ENCODE data around the gene TANGO2. TPM values are rescaled to one million over a fixed set of nuclear protein-coding genes. Genes with fewer than 3 reads are reported as not detected.
A peak's percentile ranks its signal among the peaks of the same experiment; 100 is the strongest.

The TANGO2 gene
- total RNA-seq, 1 donor from 2014 or later = 62.3 TPM

GRCh38 chr22:20008221-20008995 lies 12.5 kb upstream of the TANGO2 start:
- intact Hi-C loops (cut with DNase I) = no loop called here
- ATAC-seq (ENCODE audit: poor library complexity) = no peak
- DNase-seq = peak; percentile 22

- no peak for ATAC-seq (ENCODE audit: poor library complexity)
- peak; percentile 29 for DNase-seq
- intact Hi-C loops (cut with DNase I) = no loop called here
Measured at GRCh38 chr22:20009018-20009491, 11.9 kb upstream of the TANGO2 start.

GRCh38 chr22:20009582-20010306 lies 11.2 kb upstream of the TANGO2 start:
- no peak for ATAC-seq (ENCODE audit: poor library complexity)
- peak; percentile 23 for DNase-seq

GRCh38 chr22:20010307-20011122 lies 10.4 kb upstream of the TANGO2 start:
- ATAC-seq (ENCODE audit: poor library complexity) (peak; percentile 14), DNase-seq (peak; percentile 29)
- intact Hi-C loops (cut with DNase I) = no loop called here

More at GRCh38 chr22:20009582-20010306, 11.2 kb upstream of the TANGO2 start:
- intact Hi-C loops (cut with DNase I) = no loop called here

- intact Hi-C loops (cut with DNase I) = no loop called here
- peak; percentile 21 for DNase-seq
- no peak for ATAC-seq (ENCODE audit: poor library complexity)
Measured at GRCh38 chr22:20011123-20011992, 9.6 kb upstream of the TANGO2 start.

- intact Hi-C loops (cut with DNase I) = no loop called here
- DNase-seq (peak; percentile 9), ATAC-seq (ENCODE audit: poor library complexity) (no peak)
Measured at GRCh38 chr22:20011993-20012740, 8.7 kb upstream of the TANGO2 start.

- DNase-seq = peak; percentile 27
- ATAC-seq (ENCODE audit: poor library complexity) = no peak
Measured at GRCh38 chr22:20012741-20013331, 8.1 kb upstream of the TANGO2 start.

GRCh38 chr22:20013382-20013871 lies 7.5 kb upstream of the TANGO2 start:
- DNase-seq (peak; percentile 81), ATAC-seq (ENCODE audit: poor library complexity) (peak; percentile 63)
- intact Hi-C loops (cut with DNase I) = no loop called here

More at GRCh38 chr22:20012741-20013331, 8.1 kb upstream of the TANGO2 start:
- intact Hi-C loops (cut with DNase I) = no loop called here

- DNase-seq = peak; percentile 30
- ATAC-seq (ENCODE audit: poor library complexity) = no peak
- intact Hi-C loops (cut with DNase I) = loop anchor here (2.0 kb wide), 1 partner anchor 44 kb away; no protein-coding TSS in a partner anchor
Measured at GRCh38 chr22:20014526-20015186, 6.3 kb upstream of the TANGO2 start.

- DNase-seq (peak; percentile 21), ATAC-seq (ENCODE audit: poor library complexity) (no peak)
- intact Hi-C loops (cut with DNase I) = loop anchor here (2.0 kb wide), 1 partner anchor 44 kb away; no protein-coding TSS in a partner anchor
Measured at GRCh38 chr22:20015187-20015625, 5.7 kb upstream of the TANGO2 start.

GRCh38 chr22:20015971-20016733 lies 4.8 kb upstream of the TANGO2 start:
- intact Hi-C loops (cut with DNase I) = loop anchor here (2.0 kb wide), 1 partner anchor 45 kb away; no protein-coding TSS in a partner anchor
- ATAC-seq (ENCODE audit: poor library complexity) = no peak
- DNase-seq = peak; percentile 49

- peak; percentile 74 for ATAC-seq (ENCODE audit: poor library complexity)
- intact Hi-C loops (cut with DNase I) = no loop called here
- peak; percentile 95 for DNase-seq
Measured at GRCh38 chr22:20016734-20017621, 3.9 kb upstream of the TANGO2 start, which contains the start of gene ARVCF. ARVCF (minus strand) TSS chr22:20016823; CDS start chr22:19990794, 26,029 bp downstream.

GRCh38 chr22:20017622-20017958 lies 3.3 kb upstream of the TANGO2 start:
- intact Hi-C loops (cut with DNase I) = no loop called here
- ATAC-seq (ENCODE audit: poor library complexity) (no peak), DNase-seq (no peak)

GRCh38 chr22:20018001-20018400 lies 2.9 kb upstream of the TANGO2 start:
- no peak for ATAC-seq (ENCODE audit: poor library complexity)
- intact Hi-C loops (cut with DNase I) = no loop called here
- no peak for DNase-seq

Measured in Right ventricle myocardium superior (tissue), 1 donor.